WI38 (cell line): ENCODE data around the gene BTK.

Experiments
- H3K4me3 ChIP-seq: 2 replicates; pipeline ENCODE4 v1.5.1; 2011; ENCODE audit warnings: low read depth, mild to moderate bottlenecking, control low read depth, low read length
- TF ChIP-seq, protein P1 (sequence below): IDR thresholded peaks from 2 replicates; pipeline ENCODE4 v1.5.1; 2012; ENCODE audit warnings: low read depth, mild to moderate bottlenecking, control low read depth, low read length

BTK gene

DNA sequence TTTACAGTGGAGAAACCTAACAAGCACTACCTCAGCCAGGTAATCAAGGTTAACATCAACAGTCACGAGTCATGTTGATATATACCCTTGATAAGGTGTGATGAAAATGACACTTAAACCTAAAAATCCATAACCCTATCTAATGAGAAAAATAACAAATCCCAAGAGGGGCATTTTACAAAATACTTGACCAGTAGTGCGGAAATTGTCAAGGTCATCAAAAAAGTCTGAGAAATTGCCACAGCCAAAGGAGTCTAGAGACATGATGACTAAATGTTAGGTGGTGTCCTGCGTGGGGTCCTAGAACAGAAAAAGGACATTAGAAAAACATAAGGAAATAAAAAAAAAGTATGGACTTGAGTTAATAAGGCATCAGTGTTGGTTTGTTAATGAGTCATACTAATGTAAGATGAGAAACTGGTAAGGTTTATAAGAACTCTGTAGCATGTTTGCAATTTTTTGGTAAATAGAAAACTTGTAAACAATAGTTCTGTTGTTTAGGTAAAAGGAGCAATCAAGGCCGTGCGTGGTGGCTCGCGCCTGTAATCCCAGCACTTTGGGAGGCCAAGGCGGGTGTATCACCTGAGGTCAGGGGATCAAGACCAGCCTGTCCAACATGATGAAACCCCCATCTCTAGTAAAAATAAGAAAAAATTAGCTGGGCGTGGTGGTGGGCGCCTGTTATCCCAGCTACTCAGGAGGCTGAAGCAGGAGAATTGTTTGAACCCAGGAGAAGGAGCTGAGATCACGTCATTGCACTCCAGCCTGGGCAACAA, 7.7 kb upstream of the BTK start:
- H3K4me3 ChIP-seq = no peak overlapping the region
- TF ChIP-seq, protein P1, sequence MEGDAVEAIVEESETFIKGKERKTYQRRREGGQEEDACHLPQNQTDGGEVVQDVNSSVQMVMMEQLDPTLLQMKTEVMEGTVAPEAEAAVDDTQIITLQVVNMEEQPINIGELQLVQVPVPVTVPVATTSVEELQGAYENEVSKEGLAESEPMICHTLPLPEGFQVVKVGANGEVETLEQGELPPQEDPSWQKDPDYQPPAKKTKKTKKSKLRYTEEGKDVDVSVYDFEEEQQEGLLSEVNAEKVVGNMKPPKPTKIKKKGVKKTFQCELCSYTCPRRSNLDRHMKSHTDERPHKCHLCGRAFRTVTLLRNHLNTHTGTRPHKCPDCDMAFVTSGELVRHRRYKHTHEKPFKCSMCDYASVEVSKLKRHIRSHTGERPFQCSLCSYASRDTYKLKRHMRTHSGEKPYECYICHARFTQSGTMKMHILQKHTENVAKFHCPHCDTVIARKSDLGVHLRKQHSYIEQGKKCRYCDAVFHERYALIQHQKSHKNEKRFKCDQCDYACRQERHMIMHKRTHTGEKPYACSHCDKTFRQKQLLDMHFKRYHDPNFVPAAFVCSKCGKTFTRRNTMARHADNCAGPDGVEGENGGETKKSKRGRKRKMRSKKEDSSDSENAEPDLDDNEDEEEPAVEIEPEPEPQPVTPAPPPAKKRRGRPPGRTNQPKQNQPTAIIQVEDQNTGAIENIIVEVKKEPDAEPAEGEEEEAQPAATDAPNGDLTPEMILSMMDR = no peak

GRCh38 chrX:101391831-101392230, 5.8 kb upstream of the BTK start:
- H3K4me3 ChIP-seq = peak overlapping the region; percentile 66
- TF ChIP-seq, protein P1 = no peak

GRCh38 chrX:101390664-101391525, 4.9 kb upstream of the BTK start, which contains the start of gene RPL36A:
RPL36A (plus strand) TSS chrX:101391011; CDS start chrX:101391044, 33 bp downstream.
- TF ChIP-seq, protein P1 = peak; percentile 63

DNA sequence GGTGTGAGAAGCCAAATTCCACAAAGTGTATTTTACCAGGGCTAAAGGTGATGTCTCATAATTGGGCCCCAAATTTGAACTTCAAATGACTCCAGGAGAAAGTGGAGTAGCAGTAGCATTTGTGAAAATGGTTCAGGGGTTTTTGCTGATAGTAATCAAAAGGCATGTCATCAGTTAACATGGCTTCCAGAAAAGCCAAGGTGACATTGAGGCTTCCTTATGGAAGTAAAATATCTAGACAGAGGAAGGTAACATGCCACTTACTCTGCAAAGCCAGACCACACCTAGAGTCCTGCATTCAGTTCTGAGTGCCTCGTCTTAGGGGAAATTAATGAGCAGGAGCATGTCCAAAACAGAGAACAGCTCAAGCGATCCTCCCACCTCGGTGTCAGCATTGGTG, 2.6 kb upstream of the BTK start:
- no peak overlapping the region for H3K4me3 ChIP-seq
- TF ChIP-seq, protein P1 = no peak

More at GRCh38 chrX:101390664-101391525, 4.9 kb upstream of the BTK start, which contains the start of gene RPL36A:
- H3K4me3 ChIP-seq = peak within 1 kb of the TSS; percentile 66

GRCh38 chrX:101386542-101386885, 523 bp upstream of the BTK start:
- no peak overlapping the region for H3K4me3 ChIP-seq

DNA sequence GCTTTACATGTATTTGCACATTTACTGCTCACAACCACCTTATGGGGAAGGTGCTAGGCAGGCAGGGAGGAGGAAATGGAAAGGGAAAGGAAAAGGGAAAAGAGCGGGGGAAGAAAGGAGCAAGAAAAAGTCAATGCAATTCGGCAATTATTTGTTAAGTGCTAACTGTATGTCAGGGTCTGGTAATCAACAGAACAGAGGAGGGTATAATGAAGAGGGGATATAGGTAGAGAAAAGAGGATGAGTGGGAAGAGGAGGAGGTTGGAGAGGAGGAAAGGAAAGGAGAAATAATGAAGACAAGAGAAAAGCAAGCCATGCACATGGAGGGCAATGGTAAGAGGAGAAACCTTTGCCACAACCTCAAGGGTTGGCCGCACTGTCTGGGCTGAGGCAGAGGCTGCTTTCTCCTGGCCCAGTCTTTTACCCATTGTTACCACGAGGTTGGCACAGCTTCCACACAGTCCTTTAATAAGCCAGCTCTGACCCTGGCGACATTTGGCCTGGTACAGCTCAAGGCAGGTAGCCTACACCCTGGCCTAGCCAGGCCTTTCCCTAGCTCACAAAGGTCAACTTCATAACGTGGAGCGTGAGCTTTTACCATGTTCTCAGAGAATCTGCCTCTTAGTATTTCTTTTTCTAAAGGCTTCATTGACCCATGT, 836 bp downstream of the BTK start:
- TF ChIP-seq, protein P1 = no peak
- no peak overlapping the region for H3K4me3 ChIP-seq

More at GRCh38 chrX:101386542-101386885, 523 bp upstream of the BTK start:
- TF ChIP-seq, protein P1 = no peak
